GM04504 (cell line): ENCODE data around the gene GALNT14.

Experiments used
- DNase-seq: peaks from one replicate; pipeline ENCODE4 v3.0.0-alpha.2; 2012; ENCODE audit warnings: low read depth

Gene GALNT14

GRCh38 chr2:31008561-31009114 is 129.6 kb downstream of the GALNT14 start:
- no peak for DNase-seq

DNA sequence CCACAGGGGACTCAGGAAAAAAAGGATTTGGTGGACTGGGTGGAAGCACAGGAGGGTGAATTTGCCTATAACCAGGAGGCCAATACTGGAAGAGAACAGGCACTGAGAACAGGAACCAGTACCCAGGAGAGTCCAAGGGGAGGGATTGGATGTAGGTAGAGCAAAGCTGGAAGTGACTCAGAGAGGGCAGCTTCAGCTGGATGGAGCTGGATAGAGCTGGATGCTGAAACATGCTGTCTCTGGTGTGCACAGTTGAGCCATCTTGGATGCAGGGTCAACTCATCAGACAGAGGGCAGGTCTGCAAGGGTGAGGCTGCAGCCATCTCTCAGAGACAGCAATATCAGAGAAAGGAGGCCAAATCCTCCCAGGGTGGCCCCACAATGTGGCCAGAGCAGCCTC is 134.0 kb downstream of the GALNT14 start:
- DNase-seq: no peak

GRCh38 chr2:31003749-31004148 is 134.5 kb downstream of the GALNT14 start:
- no peak for DNase-seq

- no peak for DNase-seq
Observed at GRCh38 chr2:31002537-31003150, 135.6 kb downstream of the GALNT14 start.

- DNase-seq: no peak
Observed at GRCh38 chr2:31000970-31001369, 137.3 kb downstream of the GALNT14 start.

- no peak for DNase-seq
Observed at GRCh38 chr2:30998672-30999071, 139.6 kb downstream of the GALNT14 start.

DNA sequence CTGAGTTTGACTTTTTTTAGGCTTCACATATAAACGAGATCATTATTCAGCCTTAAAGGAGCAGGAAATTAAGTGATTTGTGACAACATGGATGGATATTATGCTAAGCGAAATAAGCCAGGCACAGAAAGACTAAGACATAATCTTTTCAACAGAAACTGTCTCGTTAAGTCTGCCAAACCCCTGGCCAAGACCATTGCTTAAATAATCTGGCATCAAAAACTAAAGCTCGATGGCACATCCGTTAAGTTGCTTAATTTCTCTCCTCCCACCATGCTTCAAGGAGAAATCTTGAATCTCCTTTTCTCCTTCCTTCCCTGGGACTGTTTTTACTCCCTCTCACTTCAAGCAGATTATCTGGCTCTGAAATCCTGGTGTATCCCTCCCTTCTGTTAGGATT is 140.3 kb downstream of the GALNT14 start:
- no peak for DNase-seq

DNA sequence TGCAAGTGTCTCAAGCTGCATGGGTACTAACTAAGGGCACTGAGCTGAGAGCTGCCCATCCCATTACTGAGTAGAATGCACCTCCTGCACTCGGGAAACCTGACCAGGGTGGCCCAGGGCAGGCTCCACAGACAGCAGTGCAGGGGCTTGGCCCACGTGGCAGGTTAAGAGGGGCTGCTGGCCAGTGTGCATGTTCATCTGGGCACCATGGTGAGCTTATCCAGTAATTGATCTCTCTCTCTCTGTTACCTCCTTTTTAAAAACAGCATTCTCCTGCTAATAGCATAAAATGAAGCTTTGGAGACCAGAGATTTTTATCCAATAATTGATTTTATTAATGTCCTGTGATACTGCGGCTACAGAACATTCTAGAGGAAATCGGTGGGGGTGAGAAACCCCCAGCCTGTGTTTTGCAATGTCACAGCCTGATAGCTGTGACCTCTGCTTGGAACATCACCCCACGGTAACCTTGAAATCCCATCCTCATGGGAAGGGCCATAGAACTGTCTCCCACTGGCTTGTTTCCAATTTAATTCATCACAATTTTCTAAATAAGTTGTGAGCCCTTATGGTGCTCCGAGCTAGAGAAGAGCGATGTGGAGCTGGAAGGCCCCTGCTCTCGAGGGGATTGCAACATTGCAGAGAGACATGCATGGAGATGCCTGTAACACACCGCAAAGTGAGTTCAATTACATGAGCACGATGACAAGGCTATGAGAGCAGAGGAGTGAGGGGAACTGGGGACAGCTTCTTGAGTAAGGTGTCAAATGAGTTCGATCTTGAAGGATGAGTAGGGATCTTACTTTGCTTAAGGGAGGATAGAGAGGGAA is 143.8 kb downstream of the GALNT14 start:
- no peak for DNase-seq

DNA sequence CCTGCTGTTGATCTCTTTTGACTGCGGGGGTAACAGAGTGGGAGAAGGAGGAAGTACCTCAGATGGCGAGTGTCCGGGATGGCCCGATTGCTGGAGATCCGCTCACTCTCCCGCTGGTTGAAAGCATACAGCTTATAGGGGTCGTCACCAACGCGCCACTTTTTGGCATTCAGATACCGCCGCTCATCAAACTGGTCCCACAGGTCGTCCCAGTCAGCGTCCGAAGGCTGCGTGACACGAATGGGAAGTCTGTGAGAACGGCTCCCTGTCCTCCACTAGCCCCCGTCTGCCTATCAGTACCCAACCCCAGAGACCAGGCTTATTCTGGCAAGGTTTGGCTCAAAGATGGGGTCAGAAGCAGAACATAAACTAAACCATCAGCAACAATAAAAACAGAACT is 145.5 kb downstream of the GALNT14 start:
- no peak for DNase-seq

DNA sequence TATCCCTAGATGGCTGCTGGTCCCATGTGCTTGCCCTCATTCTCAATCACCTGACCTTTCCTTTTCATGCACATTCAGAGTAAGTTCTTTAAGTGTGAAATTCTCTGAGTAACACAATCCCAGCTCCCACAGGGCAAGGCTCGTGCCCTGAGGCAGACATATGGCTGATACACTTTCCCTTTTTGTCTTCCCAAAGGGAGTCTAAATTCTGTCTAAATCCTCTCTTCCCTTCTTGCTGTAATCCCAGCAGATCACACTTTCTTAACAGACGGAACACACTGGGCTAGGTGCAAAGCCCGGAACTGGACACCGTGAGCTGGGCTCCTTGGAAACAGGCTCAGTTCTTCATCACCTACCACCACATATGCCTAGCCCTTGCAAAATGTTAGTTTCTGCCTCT is 147.6 kb downstream of the GALNT14 start:
- no peak for DNase-seq

DNA sequence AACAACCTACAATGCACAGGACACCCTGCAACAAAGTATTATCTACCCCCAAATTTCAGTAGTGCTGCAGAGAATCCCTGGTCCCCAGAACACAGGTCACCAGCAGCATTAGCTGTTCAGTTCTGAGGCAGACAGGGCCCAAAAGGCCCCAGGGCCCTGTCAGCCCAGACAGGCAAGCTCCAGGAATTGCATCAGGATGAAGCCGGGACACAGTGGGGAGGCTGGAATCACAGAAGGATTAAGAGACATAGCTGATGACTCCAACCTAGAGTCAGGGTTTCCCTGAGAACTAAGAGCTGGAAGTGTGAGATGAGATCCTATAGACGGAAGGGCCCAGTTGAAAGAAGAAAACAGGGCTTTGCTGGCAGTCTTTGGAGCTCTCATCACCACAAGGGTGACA is 148.1 kb downstream of the GALNT14 start:
- no peak for DNase-seq

DNA sequence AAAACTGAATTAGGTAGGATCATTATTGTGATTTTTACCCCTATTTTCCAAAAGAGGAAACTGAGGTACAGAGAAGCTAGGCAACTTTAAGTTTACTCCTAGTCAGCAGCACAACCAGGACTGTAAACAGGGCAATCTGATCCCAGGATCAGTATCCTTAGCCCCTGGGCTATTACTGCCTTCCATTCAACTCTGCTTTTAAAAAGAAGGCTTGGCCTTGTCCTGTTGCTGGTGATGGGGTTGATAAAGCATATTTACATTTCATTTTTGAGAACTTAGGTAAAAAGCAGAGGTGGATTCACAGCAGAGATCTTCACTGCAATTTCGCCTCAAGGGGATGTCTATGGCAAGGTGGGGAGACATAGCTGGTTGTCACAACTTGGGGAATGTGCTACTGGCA is 148.5 kb downstream of the GALNT14 start:
- no peak for DNase-seq

GRCh38 chr2:30987566-30987965 is 150.7 kb downstream of the GALNT14 start:
- DNase-seq: no peak

- no peak for DNase-seq
Observed at GRCh38 chr2:30986231-30986580, 152.0 kb downstream of the GALNT14 start.

DNA sequence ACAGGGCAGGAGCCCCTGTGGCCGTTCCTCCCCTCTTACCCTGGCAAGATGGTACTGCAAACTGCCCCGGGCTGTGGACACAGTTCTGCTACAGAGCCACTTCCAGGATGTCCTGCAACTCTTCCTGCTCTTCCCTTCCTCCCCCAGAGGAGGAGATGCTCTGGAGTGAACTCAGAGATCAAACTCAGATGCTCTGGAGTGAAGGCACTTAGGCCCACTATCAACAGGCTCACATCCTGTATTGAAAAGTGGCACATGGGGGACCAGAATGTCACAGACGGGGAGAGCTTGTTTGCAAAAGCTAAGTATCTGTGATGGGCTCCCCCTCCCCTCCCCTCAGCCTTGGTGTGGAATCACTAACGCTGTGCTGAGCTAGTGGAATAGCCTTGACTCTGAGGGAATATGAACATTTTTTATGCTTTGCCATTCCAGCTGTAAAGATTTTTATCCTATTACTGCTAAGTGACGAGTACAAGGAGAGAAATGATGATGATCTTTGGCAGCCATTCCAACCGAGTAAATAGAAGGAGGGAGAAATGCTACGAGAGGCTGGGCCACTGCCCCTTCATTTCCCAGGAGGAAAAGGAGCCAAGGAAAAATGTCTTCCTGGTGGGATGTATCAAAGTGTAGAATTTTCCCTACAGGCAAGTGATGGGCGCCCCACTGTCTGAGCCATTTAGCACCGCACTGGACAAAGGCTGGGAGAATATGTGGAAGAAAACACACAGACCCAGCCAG is 152.6 kb downstream of the GALNT14 start:
- no peak for DNase-seq

GRCh38 chr2:30984148-30984547 is 154.1 kb downstream of the GALNT14 start:
- no peak for DNase-seq

DNA sequence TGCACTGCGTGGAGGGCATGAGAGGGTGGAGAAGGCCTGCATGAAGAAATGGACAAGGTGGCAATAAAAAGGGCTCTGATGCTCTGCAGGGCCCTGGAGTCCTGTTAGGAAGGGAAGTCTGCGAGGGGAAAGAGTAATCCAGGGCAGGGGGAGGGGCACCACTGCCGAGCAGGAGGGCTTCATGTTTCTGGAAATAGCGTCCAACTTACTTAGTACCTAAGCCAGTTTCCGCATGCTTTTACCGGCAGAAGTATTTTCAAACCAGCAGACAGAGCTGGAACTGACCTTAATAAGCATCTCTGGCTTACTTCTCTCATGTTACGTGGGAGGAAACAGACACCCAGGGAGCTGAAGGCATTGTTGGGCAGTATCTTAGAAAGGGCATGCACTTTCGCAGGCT is 156.7 kb downstream of the GALNT14 start:
- DNase-seq: no peak

- no peak for DNase-seq
Observed at GRCh38 chr2:30981096-30981495, 157.1 kb downstream of the GALNT14 start.

- peak; percentile 38 for DNase-seq
Observed at GRCh38 chr2:30979822-30980245, 158.4 kb downstream of the GALNT14 start.

- DNase-seq: no peak
Observed at GRCh38 chr2:30978854-30979253, 159.4 kb downstream of the GALNT14 start.

DNA sequence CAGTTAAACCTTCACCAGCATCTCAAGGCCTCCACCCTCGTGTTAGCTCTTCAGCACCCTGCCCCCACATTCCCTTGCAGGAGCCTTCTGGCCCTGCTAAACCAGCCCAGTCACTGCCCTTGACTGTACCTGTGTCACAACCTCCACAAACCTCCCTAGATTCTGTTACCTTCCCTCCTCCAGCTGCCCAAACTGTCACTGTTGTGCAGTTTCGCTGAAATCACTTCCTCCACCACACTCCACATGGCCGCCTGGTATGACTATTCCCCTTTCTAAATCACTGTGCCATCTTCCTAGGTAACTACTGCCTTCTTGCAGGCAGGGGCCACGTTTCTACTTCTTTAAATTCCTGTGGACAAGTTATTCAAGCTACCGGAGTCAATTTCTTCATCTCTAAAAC is 160.2 kb downstream of the GALNT14 start:
- no peak for DNase-seq

GRCh38 chr2:30975156-30975555 is 163.1 kb downstream of the GALNT14 start:
- DNase-seq: no peak

- no peak for DNase-seq
Observed at GRCh38 chr2:30974554-30974953, 163.7 kb downstream of the GALNT14 start.
